22Rv1 (cell line): Measurements from ENCODE around the gene SLC35G1.

Experiments used
- H3K27ac ChIP-seq: fragments of 450-650 bp; 2 replicates; pipeline ENCODE4 v1.5.1; 2017
- ZFX ChIP-seq: fragments of 450-650 bp; IDR thresholded peaks from 2 replicates; pipeline ENCODE4 v1.6.1; 2017; ENCODE audit warnings: antibody characterized with exemption, borderline replicate concordance
- TF ChIP-seq, protein P1 (sequence below): fragments of 450-650 bp; IDR thresholded peaks from 2 replicates; pipeline ENCODE4 v1.5.1; 2017; ENCODE audit warnings: mild to moderate bottlenecking

The SLC35G1 gene

GRCh38 chr10:93912444-93912843, 18.7 kb downstream of the SLC35G1 start:
- TF ChIP-seq, protein P1, sequence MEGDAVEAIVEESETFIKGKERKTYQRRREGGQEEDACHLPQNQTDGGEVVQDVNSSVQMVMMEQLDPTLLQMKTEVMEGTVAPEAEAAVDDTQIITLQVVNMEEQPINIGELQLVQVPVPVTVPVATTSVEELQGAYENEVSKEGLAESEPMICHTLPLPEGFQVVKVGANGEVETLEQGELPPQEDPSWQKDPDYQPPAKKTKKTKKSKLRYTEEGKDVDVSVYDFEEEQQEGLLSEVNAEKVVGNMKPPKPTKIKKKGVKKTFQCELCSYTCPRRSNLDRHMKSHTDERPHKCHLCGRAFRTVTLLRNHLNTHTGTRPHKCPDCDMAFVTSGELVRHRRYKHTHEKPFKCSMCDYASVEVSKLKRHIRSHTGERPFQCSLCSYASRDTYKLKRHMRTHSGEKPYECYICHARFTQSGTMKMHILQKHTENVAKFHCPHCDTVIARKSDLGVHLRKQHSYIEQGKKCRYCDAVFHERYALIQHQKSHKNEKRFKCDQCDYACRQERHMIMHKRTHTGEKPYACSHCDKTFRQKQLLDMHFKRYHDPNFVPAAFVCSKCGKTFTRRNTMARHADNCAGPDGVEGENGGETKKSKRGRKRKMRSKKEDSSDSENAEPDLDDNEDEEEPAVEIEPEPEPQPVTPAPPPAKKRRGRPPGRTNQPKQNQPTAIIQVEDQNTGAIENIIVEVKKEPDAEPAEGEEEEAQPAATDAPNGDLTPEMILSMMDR = no peak
- no peak for TF ChIP-seq ZFX
- H3K27ac ChIP-seq = no peak overlapping the region

GRCh38 chr10:93913706-93914105, 19.9 kb downstream of the SLC35G1 start:
- H3K27ac ChIP-seq = no peak overlapping the region
- TF ChIP-seq, protein P1 = no peak
- no peak for TF ChIP-seq ZFX

DNA sequence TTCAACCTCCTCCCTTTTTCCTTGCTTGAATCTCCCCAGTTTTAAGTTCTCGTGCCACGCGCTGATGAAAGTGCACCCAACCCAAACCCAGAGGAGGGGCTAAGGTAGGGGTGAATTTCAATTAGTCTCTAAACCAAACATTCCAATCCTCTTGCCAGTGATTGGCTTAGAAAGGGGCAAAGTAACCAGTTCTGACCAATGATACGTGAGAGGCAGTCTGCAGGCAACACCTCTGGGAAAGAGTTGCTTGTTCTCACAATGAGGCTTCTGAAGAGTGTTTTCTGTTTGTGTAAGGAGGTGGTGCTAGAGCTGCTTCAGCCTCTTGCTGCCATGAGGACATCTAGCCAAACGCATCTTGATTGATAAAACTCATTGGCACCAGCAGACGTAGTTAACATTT, 21.8 kb downstream of the SLC35G1 start:
- no peak overlapping the region for H3K27ac ChIP-seq
- TF ChIP-seq, protein P1 = no peak
- no peak for TF ChIP-seq ZFX

DNA sequence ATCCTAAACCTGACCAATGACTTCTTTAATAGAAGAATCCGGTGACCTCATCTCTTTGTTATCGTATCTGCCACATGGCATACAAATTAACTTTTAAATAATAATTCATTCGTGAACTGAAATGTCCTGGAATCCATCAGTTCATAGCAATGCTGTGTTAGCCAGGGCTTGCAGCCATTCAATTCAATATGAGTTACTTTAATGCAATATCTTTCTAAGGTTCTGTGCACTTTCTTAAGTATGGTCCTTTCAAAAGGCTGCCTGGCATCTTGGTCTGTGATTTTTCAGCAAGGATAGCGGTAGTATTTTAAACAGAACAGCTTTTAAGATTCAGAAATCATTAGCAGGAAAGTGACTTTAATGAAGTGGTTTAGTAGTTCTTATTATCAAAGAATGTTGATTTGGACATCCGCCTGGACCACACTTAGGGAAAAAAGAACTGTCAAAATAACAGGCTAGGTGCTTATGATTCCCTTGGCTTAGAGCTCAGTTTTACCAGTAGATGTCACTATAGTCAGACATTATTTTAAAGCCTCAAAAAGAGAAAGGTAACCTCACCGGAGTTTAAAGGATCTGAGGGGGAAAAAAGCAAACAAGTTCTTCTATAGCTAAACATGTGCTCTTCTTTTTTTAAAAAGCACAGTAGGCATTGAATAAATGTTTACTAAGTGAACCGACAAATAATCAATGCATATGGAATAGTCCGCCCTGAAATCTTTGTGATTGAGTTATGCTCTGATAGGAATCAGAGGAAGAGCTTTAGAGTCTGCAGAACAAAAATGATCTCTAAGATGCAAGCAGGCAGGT, 22.7 kb downstream of the SLC35G1 start:
- TF ChIP-seq, protein P1 = peak; percentile 73
- no peak for TF ChIP-seq ZFX
- H3K27ac ChIP-seq = no peak overlapping the region

DNA sequence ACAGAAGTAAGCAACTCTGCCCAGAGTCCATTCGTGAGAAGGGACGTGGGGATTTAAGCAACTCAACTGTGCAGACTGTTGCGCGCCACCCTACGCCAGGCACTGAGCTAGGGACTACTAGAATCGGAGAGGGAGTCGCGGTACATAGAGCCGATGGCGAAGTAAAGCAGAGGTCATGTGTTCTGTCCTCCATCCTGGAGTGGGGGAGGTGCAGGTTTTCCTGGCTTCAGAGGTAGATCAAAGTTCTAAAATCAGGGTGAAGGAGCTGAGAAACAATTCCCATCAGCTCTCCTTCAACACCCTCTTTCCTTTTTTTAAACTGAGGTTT, 23.2 kb downstream of the SLC35G1 start:
- TF ChIP-seq, protein P1 = no peak
- TF ChIP-seq ZFX = no peak
- no peak overlapping the region for H3K27ac ChIP-seq

GRCh38 chr10:93917821-93918220, 24.0 kb downstream of the SLC35G1 start:
- H3K27ac ChIP-seq = no peak overlapping the region
- TF ChIP-seq ZFX = no peak
- TF ChIP-seq, protein P1 = no peak

GRCh38 chr10:93921338-93921737, 27.6 kb downstream of the SLC35G1 start:
- H3K27ac ChIP-seq = no peak overlapping the region
- no peak for TF ChIP-seq ZFX
- TF ChIP-seq, protein P1 = peak; percentile 78
